ENCODE measurements around the gene PSMC1. TPM values are rescaled to one million over a fixed set of nuclear protein-coding genes. Genes with fewer than 3 reads are reported as not detected.

The PSMC1 gene
- total RNA-seq, 2 donors from 2014 or later: 77.4 to 94.3 TPM

- intact Hi-C loops (cut with DNase I): loop anchor here (5.0 to 10.0 kb wide), 3 partner anchors 396 to 513 kb away; partner anchors contain the start of gene TTC7B
- H3K27ac ChIP-seq: peak overlapping the region; percentile 43 to 66
These were observed 45.3 kb downstream of the PSMC1 start for GRCh38 chr14:90301668-90302090.

GRCh38 chr14:90302529-90303303, 46.4 kb downstream of the PSMC1 start:
- no peak for DNase-seq (ENCODE audit: low spot score)
- peak overlapping the region in 1 of 2 donors; percentile 43 for H3K27ac ChIP-seq
- intact Hi-C loops (cut with DNase I): loop anchor here (5.0 to 10.0 kb wide), 3 partner anchors 395 to 512 kb away; partner anchors contain the start of gene TTC7B
- H3K4me1 ChIP-seq (replicated peaks): no peaks in the 10 kb centered on the region
- H3K36me3 ChIP-seq: peaks cover 3 to 6% of the 10 kb centered on the region in 2 donors
- H3K4me3 ChIP-seq: no peak overlapping the region
- H3K9me3 ChIP-seq: no peaks in the 10 kb centered on the region
- H3K27me3 ChIP-seq (replicated peaks; ENCODE audit: insufficient read depth): no peaks in the 10 kb centered on the region
- TF ChIP-seq POLR2A (IDR thresholded peaks at IDR 0.05) (no peak), CTCF (IDR thresholded peaks at IDR 0.05) (no peak), POLR2AphosphoS5 (IDR thresholded peaks at IDR 0.05) (no peak)
- WGBS: 72% methylated on average over 10 of the region's 10 CpGs

More at GRCh38 chr14:90301668-90302090, 45.3 kb downstream of the PSMC1 start:
- Histone ChIP-seq H3K36me3 (peaks cover 3 to 6% of the 10 kb centered on the region in 2 donors), H3K4me1 (replicated peaks) (no peaks in the 10 kb centered on the region), H3K9me3 (no peaks in the 10 kb centered on the region), H3K27me3 (replicated peaks; ENCODE audit: insufficient read depth) (no peaks in the 10 kb centered on the region), H3K4me3 (no peak overlapping the region)
- TF ChIP-seq CTCF (IDR thresholded peaks at IDR 0.05) (peak in 3 of 4 experiments; percentile 52 to 85 (median 67)), POLR2A (IDR thresholded peaks at IDR 0.05) (no peak), POLR2AphosphoS5 (IDR thresholded peaks at IDR 0.05) (peak; percentile 70)
- no peak for DNase-seq (ENCODE audit: low spot score)
- WGBS: 19% methylated on average over 5 of the region's 5 CpGs

GRCh38 chr14:90303473-90303872, 47.1 kb downstream of the PSMC1 start:
- H3K9me3 ChIP-seq: no peaks in the 10 kb centered on the region
- no peaks in the 10 kb centered on the region for H3K27me3 ChIP-seq (replicated peaks; ENCODE audit: insufficient read depth)
- 93% methylated on average over 4 of the region's 4 CpGs for WGBS
- DNase-seq (ENCODE audit: low spot score): no peak
- intact Hi-C loops (cut with DNase I): loop anchor here (5.0 to 10.0 kb wide), 3 partner anchors 394 to 511 kb away; partner anchors contain the start of gene TTC7B
- TF ChIP-seq CTCF (IDR thresholded peaks at IDR 0.05) (no peak), POLR2A (IDR thresholded peaks at IDR 0.05) (no peak), POLR2AphosphoS5 (IDR thresholded peaks at IDR 0.05) (no peak)
- peaks cover 3 to 6% of the 10 kb centered on the region in 2 donors for H3K36me3 ChIP-seq
- H3K27ac ChIP-seq: no peak overlapping the region
- H3K4me3 ChIP-seq: no peak overlapping the region
- no peaks in the 10 kb centered on the region for H3K4me1 ChIP-seq (replicated peaks)

GRCh38 chr14:90304502-90304901, 48.1 kb downstream of the PSMC1 start:
- H3K27me3 ChIP-seq (replicated peaks; ENCODE audit: insufficient read depth): no peaks in the 10 kb centered on the region
- intact Hi-C loops (cut with DNase I): loop anchor here (5.0 to 10.0 kb wide), 3 partner anchors 393 to 510 kb away; partner anchors contain the start of gene TTC7B
- peaks cover 3 to 6% of the 10 kb centered on the region in 2 donors for H3K36me3 ChIP-seq
- no peaks in the 10 kb centered on the region for H3K9me3 ChIP-seq
- H3K27ac ChIP-seq: no peak overlapping the region
- no peaks in the 10 kb centered on the region for H3K4me1 ChIP-seq (replicated peaks)
- no peak for DNase-seq (ENCODE audit: low spot score)
- TF ChIP-seq POLR2AphosphoS5 (IDR thresholded peaks at IDR 0.05) (no peak), POLR2A (IDR thresholded peaks at IDR 0.05) (no peak), CTCF (IDR thresholded peaks at IDR 0.05) (no peak)
- no peak overlapping the region for H3K4me3 ChIP-seq
